ENCODE data around the gene CD44. TPM values are rescaled to one million over a fixed set of nuclear protein-coding genes. Genes with fewer than 3 reads are reported as not detected.

The CD44 gene
- total and polyA plus RNA-seq, 4 donors: 4.1 to 26.9 (median 14.6) TPM

- peaks cover 0 to 3% (median 0%) of the 10 kb centered on the region in 4 donors for H3K36me3 ChIP-seq (ENCODE audit: control insufficient read depth in 4 of 4, insufficient read depth in 3 of 4, low read depth in 1 of 4, low read length in 3 of 4)
- H3K9me3 ChIP-seq (ENCODE audit: control insufficient read depth in 4 of 4, low read length in 3 of 4): no peaks in the 10 kb centered on the region
- 83% methylated on average over 10 of the region's 10 CpGs for WGBS
- H3K27me3 ChIP-seq (ENCODE audit: control insufficient read depth in 4 of 4, insufficient read depth in 4 of 4, low read length in 3 of 4): no peaks in the 10 kb centered on the region
- peaks cover 0 to 1% (median under 1%) of the 10 kb centered on the region in 4 donors for H3K4me1 ChIP-seq (ENCODE audit: control insufficient read depth in 4 of 4, insufficient read depth in 4 of 4, low read length in 3 of 4)
- DNase-seq (ENCODE audit: low spot score): no peak
- H3K9ac ChIP-seq (ENCODE audit: low read depth in 1 of 2, low read length in 2 of 2): no peak overlapping the region
- H3K4me3 ChIP-seq (ENCODE audit: low read depth in 1 of 3, low read length in 3 of 3): no peak overlapping the region
- H3K27ac ChIP-seq (ENCODE audit: low read depth in 1 of 2, low read length in 2 of 2): no peak overlapping the region
- TF ChIP-seq RXRA (IDR thresholded peaks at IDR 0.05) (no peak), RAD21 (IDR thresholded peaks at IDR 0.05) (no peak), FOXA1 (IDR thresholded peaks at IDR 0.05) (no peak), MAX (IDR thresholded peaks at IDR 0.05) (no peak)
- TF ChIP-seq, protein P1, sequence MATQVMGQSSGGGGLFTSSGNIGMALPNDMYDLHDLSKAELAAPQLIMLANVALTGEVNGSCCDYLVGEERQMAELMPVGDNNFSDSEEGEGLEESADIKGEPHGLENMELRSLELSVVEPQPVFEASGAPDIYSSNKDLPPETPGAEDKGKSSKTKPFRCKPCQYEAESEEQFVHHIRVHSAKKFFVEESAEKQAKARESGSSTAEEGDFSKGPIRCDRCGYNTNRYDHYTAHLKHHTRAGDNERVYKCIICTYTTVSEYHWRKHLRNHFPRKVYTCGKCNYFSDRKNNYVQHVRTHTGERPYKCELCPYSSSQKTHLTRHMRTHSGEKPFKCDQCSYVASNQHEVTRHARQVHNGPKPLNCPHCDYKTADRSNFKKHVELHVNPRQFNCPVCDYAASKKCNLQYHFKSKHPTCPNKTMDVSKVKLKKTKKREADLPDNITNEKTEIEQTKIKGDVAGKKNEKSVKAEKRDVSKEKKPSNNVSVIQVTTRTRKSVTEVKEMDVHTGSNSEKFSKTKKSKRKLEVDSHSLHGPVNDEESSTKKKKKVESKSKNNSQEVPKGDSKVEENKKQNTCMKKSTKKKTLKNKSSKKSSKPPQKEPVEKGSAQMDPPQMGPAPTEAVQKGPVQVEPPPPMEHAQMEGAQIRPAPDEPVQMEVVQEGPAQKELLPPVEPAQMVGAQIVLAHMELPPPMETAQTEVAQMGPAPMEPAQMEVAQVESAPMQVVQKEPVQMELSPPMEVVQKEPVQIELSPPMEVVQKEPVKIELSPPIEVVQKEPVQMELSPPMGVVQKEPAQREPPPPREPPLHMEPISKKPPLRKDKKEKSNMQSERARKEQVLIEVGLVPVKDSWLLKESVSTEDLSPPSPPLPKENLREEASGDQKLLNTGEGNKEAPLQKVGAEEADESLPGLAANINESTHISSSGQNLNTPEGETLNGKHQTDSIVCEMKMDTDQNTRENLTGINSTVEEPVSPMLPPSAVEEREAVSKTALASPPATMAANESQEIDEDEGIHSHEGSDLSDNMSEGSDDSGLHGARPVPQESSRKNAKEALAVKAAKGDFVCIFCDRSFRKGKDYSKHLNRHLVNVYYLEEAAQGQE (IDR thresholded peaks at IDR 0.05): no peak
These were observed 121.5 kb downstream of the CD44 start for GRCh38 chr11:35260342-35260985.

DNA sequence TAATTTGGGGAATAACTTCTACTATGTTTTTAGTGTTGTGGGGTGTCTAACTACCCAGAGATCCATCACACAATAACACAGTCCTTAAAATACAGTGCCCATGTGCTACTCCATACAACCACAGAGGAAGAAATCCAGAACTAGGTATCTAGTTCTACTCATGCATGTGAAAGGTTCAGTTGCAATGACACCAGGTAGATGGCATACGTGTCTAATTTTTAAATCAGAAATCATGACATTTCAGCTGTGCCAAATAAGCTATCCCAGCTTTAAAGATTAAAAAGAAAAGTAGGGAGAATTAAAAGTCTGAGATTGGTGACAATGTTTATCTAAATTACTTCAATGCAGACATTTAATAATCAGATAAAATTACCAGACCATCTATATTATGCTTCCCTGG, 122.2 kb downstream of the CD44 start:
- Histone ChIP-seq H3K9me3 (ENCODE audit: control insufficient read depth in 4 of 4, low read length in 3 of 4) (no peaks in the 10 kb centered on the region), H3K27me3 (ENCODE audit: control insufficient read depth in 4 of 4, insufficient read depth in 4 of 4, low read length in 3 of 4) (no peaks in the 10 kb centered on the region), H3K27ac (ENCODE audit: low read depth in 1 of 2, low read length in 2 of 2) (no peak overlapping the region), H3K9ac (ENCODE audit: low read depth in 1 of 2, low read length in 2 of 2) (no peak overlapping the region), H3K36me3 (ENCODE audit: control insufficient read depth in 4 of 4, insufficient read depth in 3 of 4, low read depth in 1 of 4, low read length in 3 of 4) (peaks cover 0 to 3% (median 1%) of the 10 kb centered on the region in 4 donors), H3K4me1 (ENCODE audit: control insufficient read depth in 4 of 4, insufficient read depth in 4 of 4, low read length in 3 of 4) (peaks cover 0 to 1% (median 0%) of the 10 kb centered on the region in 4 donors), H3K4me3 (ENCODE audit: low read depth in 1 of 3, low read length in 3 of 3) (no peak overlapping the region)
- no peak for DNase-seq (ENCODE audit: low spot score)
- no peak for TF ChIP-seq GABPA (IDR thresholded peaks at IDR 0.05 in 1 of 2, conservative IDR thresholded peaks at IDR 0.05 in 1 of 2)
- TF ChIP-seq RAD21 (IDR thresholded peaks at IDR 0.05): peak in 1 of 2 donors; percentile 44
- 87% methylated on average over 1 of the region's 1 CpG for WGBS

DNA sequence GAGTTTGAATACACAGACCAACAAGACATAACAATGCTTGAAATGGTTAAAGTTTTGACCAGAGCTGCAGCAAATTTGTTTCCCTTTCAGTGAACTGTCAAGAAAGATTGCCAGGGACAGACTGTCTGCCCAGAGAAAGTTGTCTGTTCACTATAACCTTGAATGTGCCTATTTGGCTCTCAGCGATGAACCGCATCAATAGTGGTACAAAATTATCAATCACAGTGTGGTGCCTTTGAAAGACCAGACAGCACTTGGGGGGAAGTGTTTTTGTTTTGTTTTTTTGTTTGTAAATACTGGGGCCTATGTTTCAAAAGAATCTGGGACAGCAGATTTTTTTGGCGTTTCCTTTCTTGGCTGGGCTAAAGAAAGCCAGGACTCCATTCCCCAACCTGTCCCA, 123.1 kb downstream of the CD44 start:
- WGBS: 88% methylated on average over 3 of the region's 3 CpGs
- Histone ChIP-seq H3K9me3 (ENCODE audit: control insufficient read depth in 4 of 4, low read length in 3 of 4) (no peaks in the 10 kb centered on the region), H3K36me3 (ENCODE audit: control insufficient read depth in 4 of 4, insufficient read depth in 3 of 4, low read depth in 1 of 4, low read length in 3 of 4) (peaks cover 0 to 3% (median 1%) of the 10 kb centered on the region in 4 donors), H3K27ac (ENCODE audit: low read depth in 1 of 2, low read length in 2 of 2) (no peak overlapping the region), H3K9ac (ENCODE audit: low read depth in 1 of 2, low read length in 2 of 2) (no peak overlapping the region), H3K27me3 (ENCODE audit: control insufficient read depth in 4 of 4, insufficient read depth in 4 of 4, low read length in 3 of 4) (no peaks in the 10 kb centered on the region), H3K4me1 (ENCODE audit: control insufficient read depth in 4 of 4, insufficient read depth in 4 of 4, low read length in 3 of 4) (peaks cover 0 to 1% (median 0%) of the 10 kb centered on the region in 4 donors), H3K4me3 (ENCODE audit: low read depth in 1 of 3, low read length in 3 of 3) (no peak overlapping the region)
- DNase-seq (ENCODE audit: low spot score): no peak
- TF ChIP-seq SP1 (IDR thresholded peaks at IDR 0.05) (no peak), FOXA1 (IDR thresholded peaks at IDR 0.05) (no peak), GABPA (IDR thresholded peaks at IDR 0.05 in 1 of 2, conservative IDR thresholded peaks at IDR 0.05 in 1 of 2) (no peak), HNF4A (conservative IDR thresholded peaks at IDR 0.05) (no peak), NR2F2 (IDR thresholded peaks at IDR 0.05) (no peak), EGR1 (IDR thresholded peaks at IDR 0.05; ENCODE audit: low read depth in 2 of 2) (no peak), JUND (IDR thresholded peaks at IDR 0.05) (no peak)
- TF ChIP-seq, protein P2, sequence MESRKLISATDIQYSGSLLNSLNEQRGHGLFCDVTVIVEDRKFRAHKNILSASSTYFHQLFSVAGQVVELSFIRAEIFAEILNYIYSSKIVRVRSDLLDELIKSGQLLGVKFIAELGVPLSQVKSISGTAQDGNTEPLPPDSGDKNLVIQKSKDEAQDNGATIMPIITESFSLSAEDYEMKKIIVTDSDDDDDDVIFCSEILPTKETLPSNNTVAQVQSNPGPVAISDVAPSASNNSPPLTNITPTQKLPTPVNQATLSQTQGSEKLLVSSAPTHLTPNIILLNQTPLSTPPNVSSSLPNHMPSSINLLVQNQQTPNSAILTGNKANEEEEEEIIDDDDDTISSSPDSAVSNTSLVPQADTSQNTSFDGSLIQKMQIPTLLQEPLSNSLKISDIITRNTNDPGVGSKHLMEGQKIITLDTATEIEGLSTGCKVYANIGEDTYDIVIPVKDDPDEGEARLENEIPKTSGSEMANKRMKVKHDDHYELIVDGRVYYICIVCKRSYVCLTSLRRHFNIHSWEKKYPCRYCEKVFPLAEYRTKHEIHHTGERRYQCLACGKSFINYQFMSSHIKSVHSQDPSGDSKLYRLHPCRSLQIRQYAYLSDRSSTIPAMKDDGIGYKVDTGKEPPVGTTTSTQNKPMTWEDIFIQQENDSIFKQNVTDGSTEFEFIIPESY (IDR thresholded peaks at IDR 0.05): no peak
- TF ChIP-seq, protein P1 (IDR thresholded peaks at IDR 0.05): no peak
